Smooth muscle cell (in vitro differentiated cells): Measurements from ENCODE around the gene IRF2. TPM values are rescaled to one million over a fixed set of nuclear protein-coding genes. Genes with fewer than 3 reads are reported as not detected.

Experiments used
- DNase-seq: peaks from one replicate; lab custom pipeline; 2025; ENCODE audit not compliant: unreplicated experiment; lab: John Stamatoyannopoulos, UW
- H2AFZ ChIP-seq: fragments of 200-600 bp; sonication (generic); 2 replicates; pipeline ENCODE4 v1.6.0; 2016; ENCODE audit warnings: antibody characterized with exemption, low read depth, mild to moderate bottlenecking
- H3F3A ChIP-seq: fragments of 200-600 bp; sonication (generic); 2 replicates; pipeline ENCODE4 v1.6.0; 2017; ENCODE audit warnings: antibody characterized with exemption, low read depth
- H3K27ac ChIP-seq: fragments of 200-600 bp; sonication (generic); 2 replicates; pipeline ENCODE4 v1.5.1; 2016; ENCODE audit warnings: low read depth, mild to moderate bottlenecking
- H3K27me3 ChIP-seq: fragments of 200-600 bp; sonication (generic); 2 replicates; pipeline ENCODE4 v1.6.1; 2016; ENCODE audit warnings: low read depth, mild to moderate bottlenecking
- H3K36me3 ChIP-seq: fragments of 200-600 bp; sonication (generic); 2 replicates; pipeline ENCODE4 v1.5.1; 2016; ENCODE audit warnings: low read depth
- H3K4me1 ChIP-seq: fragments of 200-600 bp; sonication (generic); 2 replicates; pipeline ENCODE4 v1.5.1; 2016; ENCODE audit warnings: low read depth
- H3K4me2 ChIP-seq: fragments of 200-600 bp; sonication (generic); 2 replicates; pipeline ENCODE4 v1.6.0; 2016; ENCODE audit warnings: mild to moderate bottlenecking
- H3K4me3 ChIP-seq: fragments of 200-600 bp; sonication (generic); 2 replicates; pipeline ENCODE4 v1.5.1; 2016; ENCODE audit warnings: mild to moderate bottlenecking
- H3K79me2 ChIP-seq: fragments of 200-600 bp; sonication (generic); 2 replicates; pipeline ENCODE4 v1.6.0; 2016; ENCODE audit warnings: low read depth, mild to moderate bottlenecking
- H3K9ac ChIP-seq: fragments of 200-600 bp; sonication (generic); 2 replicates; pipeline ENCODE4 v1.6.0; 2016; ENCODE audit warnings: low read depth
- H3K9me3 ChIP-seq: fragments of 200-600 bp; sonication (generic); replicated peaks from 2 replicates; pipeline ENCODE4 v1.5.1; 2016; ENCODE audit warnings: low read depth
- H4K20me1 ChIP-seq: fragments of 200-600 bp; sonication (generic); 2 replicates; pipeline ENCODE4 v1.6.0; 2016; ENCODE audit warnings: low read depth
- WGBS: methylation state at CpG from one replicate; pipeline ENCODE4 v1.1.7; 2016; ENCODE audit warnings: low lambda C conversion rate; 5-methylcytosine and 5-hydroxymethylcytosine counted together
- polyA plus RNA-seq: library from polyadenylated mRNA; unstranded; fragments of >200 nt; fragmentation: Nextera tagmentation; extraction: Ambion mirVana; gene quantifications from 2 replicates; pipeline ENCODE4 v1.2.1, GENCODE V29; 2016
- total RNA-seq: library from RNA; depleted of rRNA; stranded (reverse); fragments of >200 nt; gene quantifications from 2 replicates; pipeline ENCODE4 v1.2.3, GENCODE V29; 2014
- TF ChIP-seq, protein P1 (sequence below): fragments of 200-600 bp; sonication (generic); IDR thresholded peaks from 2 replicates; pipeline ENCODE4 v1.5.1; 2017; ENCODE audit warnings: borderline replicate concordance, mild to moderate bottlenecking, antibody characterized with exemption; ENCODE audit not compliant: insufficient read depth, poor library complexity, severe bottlenecking

The IRF2 gene
- total and polyA plus RNA-seq, 2 experiments from 2014 or later: 10.2 to 21.6 TPM

DNA sequence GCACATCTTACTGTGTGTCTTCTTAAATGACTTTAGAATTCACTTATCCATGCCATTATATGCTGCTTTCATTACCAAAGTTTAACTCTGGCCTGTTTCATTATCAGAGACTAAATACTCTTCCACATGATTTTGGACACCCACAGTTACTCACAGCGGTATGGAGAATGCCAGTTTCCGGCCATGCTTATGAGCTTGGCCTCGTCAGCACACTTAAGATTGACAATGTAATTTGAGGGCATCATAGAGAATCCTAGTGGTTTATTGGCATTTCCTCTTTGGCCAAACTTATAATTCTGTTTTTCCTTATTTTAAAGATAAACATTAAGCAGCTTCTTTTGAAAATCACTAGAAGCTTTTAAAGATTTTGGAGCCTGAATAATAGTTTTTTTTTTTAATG, 104.5 kb downstream of the IRF2 start:
- Histone ChIP-seq H3K36me3 (no peaks in the 10 kb centered on the region), H3K9ac (no peak overlapping the region), H3K4me1 (no peaks in the 10 kb centered on the region), H3K4me3 (no peak overlapping the region), H3K9me3 (no peaks in the 10 kb centered on the region), H3K27me3 (no peaks in the 10 kb centered on the region), H3F3A (peaks cover 7% of the 10 kb centered on the region), H3K27ac (peak overlapping the region; percentile 77), H2AFZ (no peak overlapping the region), H4K20me1 (no peaks in the 10 kb centered on the region), H3K4me2 (peak overlapping the region; percentile 3), H3K79me2 (no peaks in the 10 kb centered on the region)
- 36% methylated on average over 3 of the region's 3 CpGs for WGBS
- no peak for DNase-seq
- TF ChIP-seq, protein P1, sequence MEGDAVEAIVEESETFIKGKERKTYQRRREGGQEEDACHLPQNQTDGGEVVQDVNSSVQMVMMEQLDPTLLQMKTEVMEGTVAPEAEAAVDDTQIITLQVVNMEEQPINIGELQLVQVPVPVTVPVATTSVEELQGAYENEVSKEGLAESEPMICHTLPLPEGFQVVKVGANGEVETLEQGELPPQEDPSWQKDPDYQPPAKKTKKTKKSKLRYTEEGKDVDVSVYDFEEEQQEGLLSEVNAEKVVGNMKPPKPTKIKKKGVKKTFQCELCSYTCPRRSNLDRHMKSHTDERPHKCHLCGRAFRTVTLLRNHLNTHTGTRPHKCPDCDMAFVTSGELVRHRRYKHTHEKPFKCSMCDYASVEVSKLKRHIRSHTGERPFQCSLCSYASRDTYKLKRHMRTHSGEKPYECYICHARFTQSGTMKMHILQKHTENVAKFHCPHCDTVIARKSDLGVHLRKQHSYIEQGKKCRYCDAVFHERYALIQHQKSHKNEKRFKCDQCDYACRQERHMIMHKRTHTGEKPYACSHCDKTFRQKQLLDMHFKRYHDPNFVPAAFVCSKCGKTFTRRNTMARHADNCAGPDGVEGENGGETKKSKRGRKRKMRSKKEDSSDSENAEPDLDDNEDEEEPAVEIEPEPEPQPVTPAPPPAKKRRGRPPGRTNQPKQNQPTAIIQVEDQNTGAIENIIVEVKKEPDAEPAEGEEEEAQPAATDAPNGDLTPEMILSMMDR: no peak

DNA sequence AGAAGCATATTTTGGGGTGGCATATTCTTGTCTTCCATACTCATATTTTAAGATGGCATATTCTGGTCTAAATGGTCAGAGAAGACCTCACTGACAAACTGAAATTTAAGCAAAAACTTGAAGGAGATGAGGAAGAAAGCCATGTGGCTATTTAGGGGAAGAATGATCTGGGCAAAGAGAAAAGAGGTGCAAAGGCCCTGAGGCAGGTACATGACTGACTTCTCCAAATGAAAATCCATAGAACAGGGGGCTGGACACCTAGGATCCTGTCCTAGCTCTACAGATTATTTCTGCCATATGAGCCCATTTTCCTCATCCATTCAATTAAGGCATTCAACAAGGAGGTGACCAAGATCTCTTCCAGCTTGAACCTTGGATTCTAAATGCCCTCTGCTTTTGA, 105.6 kb downstream of the IRF2 start:
- no peaks in the 10 kb centered on the region for H3K27me3 ChIP-seq
- no peak overlapping the region for H3K4me2 ChIP-seq
- no peaks in the 10 kb centered on the region for H3K9me3 ChIP-seq
- H3K79me2 ChIP-seq: no peaks in the 10 kb centered on the region
- H3K36me3 ChIP-seq: no peaks in the 10 kb centered on the region
- H4K20me1 ChIP-seq: no peaks in the 10 kb centered on the region
- no peak for DNase-seq
- H3K4me3 ChIP-seq: no peak overlapping the region
- no peak overlapping the region for H3K9ac ChIP-seq
- TF ChIP-seq, protein P1: no peak
- peaks cover 4% of the 10 kb centered on the region for H3F3A ChIP-seq
- no peak overlapping the region for H2AFZ ChIP-seq
- H3K4me1 ChIP-seq: no peaks in the 10 kb centered on the region
- H3K27ac ChIP-seq: no peak overlapping the region

DNA sequence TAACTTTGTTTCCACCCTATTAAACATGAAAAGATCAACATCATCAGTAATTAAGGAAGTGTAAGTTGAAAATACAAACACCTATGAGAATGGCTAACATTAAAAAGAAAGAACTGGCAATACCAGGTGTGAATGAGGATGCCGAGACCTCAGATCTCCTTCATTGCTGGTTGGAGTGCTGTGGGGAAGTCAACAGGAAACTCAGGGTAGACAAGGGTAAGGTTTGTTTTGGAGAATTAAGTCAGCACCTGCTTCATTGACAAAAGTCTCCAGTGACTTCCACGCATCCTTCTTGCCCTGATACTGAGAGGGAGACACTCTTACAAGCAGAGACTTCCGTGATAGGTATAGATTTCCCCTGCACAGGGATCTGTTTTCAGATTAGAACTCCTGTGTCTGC, 106.1 kb downstream of the IRF2 start:
- no peak overlapping the region for H3K27ac ChIP-seq
- no peak overlapping the region for H2AFZ ChIP-seq
- no peaks in the 10 kb centered on the region for H4K20me1 ChIP-seq
- no peak overlapping the region for H3K9ac ChIP-seq
- no peaks in the 10 kb centered on the region for H3F3A ChIP-seq
- WGBS: 94% methylated on average over 3 of the region's 3 CpGs
- H3K9me3 ChIP-seq: no peaks in the 10 kb centered on the region
- no peak overlapping the region for H3K4me2 ChIP-seq
- DNase-seq: no peak
- no peaks in the 10 kb centered on the region for H3K27me3 ChIP-seq
- H3K4me3 ChIP-seq: no peak overlapping the region
- H3K4me1 ChIP-seq: no peaks in the 10 kb centered on the region
- no peaks in the 10 kb centered on the region for H3K79me2 ChIP-seq
- no peaks in the 10 kb centered on the region for H3K36me3 ChIP-seq
- TF ChIP-seq, protein P1: no peak

DNA sequence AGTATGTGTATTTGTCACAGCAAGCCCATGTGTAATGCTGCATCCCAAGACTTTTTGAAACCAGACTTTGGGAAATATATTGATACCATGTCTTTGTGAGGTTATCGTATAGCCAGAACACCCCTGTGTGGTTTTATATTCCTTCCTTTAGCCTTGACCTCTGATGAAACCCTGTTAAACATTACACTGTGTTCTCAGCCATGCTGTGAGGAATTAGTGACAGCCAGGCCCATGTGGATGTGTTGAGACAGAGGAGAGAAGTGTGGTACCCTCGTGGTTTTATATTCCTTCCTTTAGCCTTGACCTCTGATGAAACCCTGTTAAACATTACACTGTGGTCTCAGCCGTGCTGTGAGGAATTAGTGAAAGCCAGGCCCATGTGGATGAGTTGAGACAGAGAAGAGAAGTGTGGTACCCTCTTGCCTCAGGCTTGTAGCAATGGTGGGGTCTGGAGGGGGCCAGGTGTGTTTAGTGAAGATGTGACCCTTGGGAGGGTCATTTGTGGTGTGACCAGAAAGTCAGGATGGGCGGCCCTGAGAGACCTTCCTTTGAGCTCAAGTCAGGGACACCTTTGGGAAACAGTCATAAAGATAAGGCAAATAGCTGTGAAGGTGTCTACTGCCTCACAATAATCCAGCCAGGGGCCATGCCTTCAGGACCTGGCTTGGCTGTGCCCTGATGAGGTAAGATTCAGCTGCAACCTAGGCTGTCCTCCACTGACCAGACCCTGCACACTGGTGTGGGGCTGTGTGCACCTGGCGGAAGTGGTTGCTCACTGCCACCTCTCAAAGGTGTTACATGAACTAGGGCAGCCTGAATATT, 110.0 kb downstream of the IRF2 start:
- no peaks in the 10 kb centered on the region for H3K79me2 ChIP-seq
- TF ChIP-seq, protein P1: no peak
- no peak overlapping the region for H3K4me3 ChIP-seq
- no peaks in the 10 kb centered on the region for H3F3A ChIP-seq
- H3K9ac ChIP-seq: no peak overlapping the region
- H2AFZ ChIP-seq: no peak overlapping the region
- DNase-seq: no peak
- H3K4me2 ChIP-seq: no peak overlapping the region
- no peaks in the 10 kb centered on the region for H3K4me1 ChIP-seq
- 69% methylated on average over 5 of the region's 5 CpGs for WGBS
- H3K27ac ChIP-seq: no peak overlapping the region
- no peaks in the 10 kb centered on the region for H4K20me1 ChIP-seq
- no peaks in the 10 kb centered on the region for H3K9me3 ChIP-seq
- no peaks in the 10 kb centered on the region for H3K36me3 ChIP-seq
- H3K27me3 ChIP-seq: no peaks in the 10 kb centered on the region
